H1 (cell line): Measurements from ENCODE around the gene TLL1. TPM values are rescaled to one million over a fixed set of nuclear protein-coding genes. Genes with fewer than 3 reads are reported as not detected.

Experiments
- CBX5 ChIP-seq: fragments of 300-800, 300-1000 bp; sonication (generic); IDR thresholded peaks from 2 replicates; pipeline ENCODE4 v1.7.1; 2016; ENCODE audit warnings: antibody characterized with exemption, low read length, low read depth
- JUN ChIP-seq: IDR thresholded peaks from 2 replicates; pipeline ENCODE4 v1.6.1; 2011; ENCODE audit warnings: low read depth, mild to moderate bottlenecking, improper control_type of control experiment, low read length
- PHF8 ChIP-seq: fragments of 200-600 bp; sonication (generic); conservative IDR thresholded peaks from 2 replicates; pipeline ENCODE4 v1.7.1; 2012; ENCODE audit warnings: low read depth, mild to moderate bottlenecking, inconsistent platforms, low read length, moderate library complexity
- polyA plus RNA-seq, 7 experiments: library from polyadenylated mRNA; depleted of rRNA in 3 of 7; stranded (reverse) in 5 of 7; unstranded in 2 of 7; fragments of >200 nt in 5 of 7; fragments of 200-250 nt in 2 of 7; gene quantifications; 1 replicate in 5 of 7; 2 replicates in 1 of 7; 4 replicates in 1 of 7; pipeline versions ENCODE4 v1.2.1 to v1.2.3, GENCODE V29; 2011 to 2013; ENCODE audit warnings: missing spikeins in 2 of 7, mixed read lengths in 2 of 7
- total RNA-seq: library from RNA; stranded (reverse); fragmentation: NEBNext Ultra II Directional; extraction: Animal tissue kit (Norgen Biotek cat#: 25700); gene quantifications from 2 replicates; pipeline ENCODE4 v1.2.1, GENCODE V29; 2021

TLL1 gene
- total and polyA plus RNA-seq, 2 of the 8 experiments (the other 6 are each of a cell fraction or from before 2014, with no cell fraction given) = 0.18 to 1.1 TPM

DNA sequence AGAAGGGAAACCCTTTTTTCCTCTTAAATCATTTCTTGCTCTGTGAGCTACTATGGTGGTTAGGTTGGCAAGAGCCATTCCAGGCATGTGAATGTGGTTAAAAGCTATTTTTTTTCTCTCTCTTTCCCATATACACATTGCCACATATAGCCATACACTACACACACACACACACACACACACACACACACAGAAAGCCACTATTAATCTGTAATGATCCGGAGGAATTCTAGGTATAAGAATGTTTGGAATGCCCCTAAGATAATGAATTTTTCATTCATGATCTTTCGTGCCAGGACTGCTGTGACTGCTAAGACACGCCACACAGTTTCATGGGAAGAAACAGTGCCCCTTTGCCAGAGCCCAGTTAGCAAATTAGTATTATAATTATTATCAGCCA lies 21.8 kb upstream of the TLL1 start (continued):
- TF ChIP-seq PHF8 (no peak), CBX5 (no peak), JUN (no peak)
